Measurements from ENCODE around the gene FSD1L. TPM values are rescaled to one million over a fixed set of nuclear protein-coding genes. Genes with fewer than 3 reads are reported as not detected.

The FSD1L gene
- total RNA-seq, 4 donors from 2014 or later: 8.5 to 19.6 (median 12.4) TPM

DNA sequence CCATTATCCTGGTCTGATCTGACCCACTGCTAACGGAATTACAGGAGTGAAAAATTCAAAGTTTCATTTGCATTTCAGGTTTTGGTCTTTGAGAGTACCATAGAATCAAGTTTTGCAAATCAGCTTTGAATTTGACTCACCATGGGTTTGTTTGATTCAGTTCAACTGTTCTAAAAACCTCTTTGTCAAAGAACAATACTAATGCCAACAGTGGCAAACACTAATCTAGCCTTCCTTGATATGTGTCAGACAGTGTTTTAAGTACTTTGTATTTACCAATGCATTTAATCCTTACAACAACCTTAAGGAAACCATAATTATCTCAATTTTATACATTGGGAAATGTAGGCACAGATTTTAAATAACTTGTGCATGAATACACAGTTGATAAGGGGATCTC, 10.1 kb upstream of the FSD1L start:
- ATAC-seq (no peak), DNase-seq (no peak)
- H3K4me3 ChIP-seq: no peak overlapping the region
- H3K9me3 ChIP-seq: no peaks in the 10 kb centered on the region
- H3K36me3 ChIP-seq: no peaks in the 10 kb centered on the region
- H3K27me3 ChIP-seq: no peaks in the 10 kb centered on the region
- TF ChIP-seq, protein P1, sequence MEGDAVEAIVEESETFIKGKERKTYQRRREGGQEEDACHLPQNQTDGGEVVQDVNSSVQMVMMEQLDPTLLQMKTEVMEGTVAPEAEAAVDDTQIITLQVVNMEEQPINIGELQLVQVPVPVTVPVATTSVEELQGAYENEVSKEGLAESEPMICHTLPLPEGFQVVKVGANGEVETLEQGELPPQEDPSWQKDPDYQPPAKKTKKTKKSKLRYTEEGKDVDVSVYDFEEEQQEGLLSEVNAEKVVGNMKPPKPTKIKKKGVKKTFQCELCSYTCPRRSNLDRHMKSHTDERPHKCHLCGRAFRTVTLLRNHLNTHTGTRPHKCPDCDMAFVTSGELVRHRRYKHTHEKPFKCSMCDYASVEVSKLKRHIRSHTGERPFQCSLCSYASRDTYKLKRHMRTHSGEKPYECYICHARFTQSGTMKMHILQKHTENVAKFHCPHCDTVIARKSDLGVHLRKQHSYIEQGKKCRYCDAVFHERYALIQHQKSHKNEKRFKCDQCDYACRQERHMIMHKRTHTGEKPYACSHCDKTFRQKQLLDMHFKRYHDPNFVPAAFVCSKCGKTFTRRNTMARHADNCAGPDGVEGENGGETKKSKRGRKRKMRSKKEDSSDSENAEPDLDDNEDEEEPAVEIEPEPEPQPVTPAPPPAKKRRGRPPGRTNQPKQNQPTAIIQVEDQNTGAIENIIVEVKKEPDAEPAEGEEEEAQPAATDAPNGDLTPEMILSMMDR (IDR thresholded peaks at IDR 0.05 in 4 of 5, conservative IDR thresholded peaks at IDR 0.05 in 1 of 5): no peak
- no peak for TF ChIP-seq POLR2A (IDR thresholded peaks at IDR 0.05)
- peak overlapping the region; percentile 78 to 95 (median 93) for H3K27ac ChIP-seq
- in situ Hi-C loops (cut with MboI; ENCODE audit: low sequenced_read_pairs in 4 of 4): loop anchor here in 2 of 4 donors (25.0 kb wide), 2 partner anchors 250 to 275 kb away; partner anchors contain the start of gene TMEM38B (in 1 of the 2)
- intact Hi-C loops (cut with DNase I; ENCODE audit: low total_unique reads): no loop called here
- peaks cover 52 to 56% of the 10 kb centered on the region in 2 donors for H3K4me1 ChIP-seq

DNA sequence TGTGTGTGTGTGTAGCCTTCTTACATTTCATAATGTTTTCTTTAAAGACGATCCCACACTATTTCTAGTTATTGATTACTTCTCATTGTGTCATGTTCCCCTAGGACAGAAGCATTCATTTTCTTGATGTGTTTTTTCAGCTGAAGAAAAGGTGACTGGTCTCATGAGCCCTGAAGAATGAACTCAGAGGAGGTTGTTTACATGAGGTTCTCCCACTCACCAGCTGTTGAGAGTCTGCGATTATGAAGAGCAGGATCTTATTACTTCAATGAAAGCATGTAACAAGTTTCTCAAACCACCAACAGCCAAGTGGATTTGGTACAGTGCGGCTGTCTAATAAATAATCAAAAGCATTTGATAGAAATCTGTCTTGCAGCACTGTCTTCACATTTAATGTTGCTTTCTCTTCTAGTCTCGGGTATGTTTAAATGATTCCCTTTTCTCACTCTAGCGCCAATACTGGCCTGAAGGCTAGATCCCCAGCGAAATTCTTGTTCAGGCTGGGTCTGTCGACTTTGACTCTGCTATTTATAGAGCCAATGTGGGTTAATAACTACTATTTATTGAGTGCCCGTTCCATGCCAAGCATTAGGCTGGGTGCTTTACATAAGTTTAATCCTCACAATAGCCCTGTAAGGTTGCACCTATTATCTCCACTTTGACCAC, 9.6 kb upstream of the FSD1L start:
- ATAC-seq (peak; percentile 72 to 84), DNase-seq (peak; percentile 23 to 30)
- peaks cover 52 to 56% of the 10 kb centered on the region in 2 donors for H3K4me1 ChIP-seq
- intact Hi-C loops (cut with DNase I; ENCODE audit: low total_unique reads) (no loop called here), in situ Hi-C loops (cut with MboI; ENCODE audit: low sequenced_read_pairs in 4 of 4) (loop anchor here in 2 of 4 donors (25.0 kb wide), 2 partner anchors 249 to 274 kb away; partner anchors contain the start of gene TMEM38B (in 1 of the 2))
- TF ChIP-seq, protein P1 (IDR thresholded peaks at IDR 0.05 in 4 of 5, conservative IDR thresholded peaks at IDR 0.05 in 1 of 5): no peak
- TF ChIP-seq POLR2A (IDR thresholded peaks at IDR 0.05): peak in 1 of 2 donors; percentile 56
- no peaks in the 10 kb centered on the region for H3K9me3 ChIP-seq
- no peaks in the 10 kb centered on the region for H3K36me3 ChIP-seq
- H3K4me3 ChIP-seq: peak overlapping the region in 2 of 4 donors; percentile 6 to 21
- H3K27ac ChIP-seq: peak overlapping the region; percentile 78 to 95 (median 93)
- no peaks in the 10 kb centered on the region for H3K27me3 ChIP-seq

DNA sequence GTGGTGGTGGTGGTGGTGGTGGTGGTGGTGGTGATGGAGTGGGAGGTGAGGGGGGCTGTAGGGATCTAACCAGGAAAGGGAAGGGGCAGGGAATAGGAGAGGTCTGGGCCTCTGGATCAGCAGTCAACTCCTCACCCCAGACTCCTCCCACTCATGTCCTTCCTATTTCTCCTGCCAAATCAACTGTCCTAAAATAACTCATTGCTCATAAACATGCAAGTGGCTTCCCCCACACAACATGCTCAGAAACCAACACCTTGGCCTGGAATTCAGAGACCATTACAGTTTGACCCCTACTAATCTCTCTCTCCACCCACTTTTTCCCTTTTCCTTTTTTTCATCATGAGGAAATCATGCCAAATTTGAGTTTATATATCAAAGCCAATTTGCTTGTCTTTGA, 8.4 kb upstream of the FSD1L start:
- peaks cover 62 to 63% of the 10 kb centered on the region in 2 donors for H3K4me1 ChIP-seq
- no peak overlapping the region for H3K4me3 ChIP-seq
- DNase-seq (peak; percentile 56 to 68), ATAC-seq (peak; percentile 71 to 88)
- peak in 1 of 2 donors; percentile 8 for TF ChIP-seq POLR2A (IDR thresholded peaks at IDR 0.05)
- TF ChIP-seq, protein P1 (IDR thresholded peaks at IDR 0.05 in 4 of 5, conservative IDR thresholded peaks at IDR 0.05 in 1 of 5): no peak
- in situ Hi-C loops (cut with MboI; ENCODE audit: low sequenced_read_pairs in 4 of 4): loop anchor here in 2 of 4 donors (25.0 kb wide), 2 partner anchors 248 to 273 kb away; partner anchors contain the start of gene TMEM38B (in 1 of the 2)
- H3K27me3 ChIP-seq: no peaks in the 10 kb centered on the region
- no peaks in the 10 kb centered on the region for H3K9me3 ChIP-seq
- H3K27ac ChIP-seq: peak overlapping the region; percentile 78 to 95 (median 93)
- intact Hi-C loops (cut with DNase I; ENCODE audit: low total_unique reads): no loop called here
- no peaks in the 10 kb centered on the region for H3K36me3 ChIP-seq

DNA sequence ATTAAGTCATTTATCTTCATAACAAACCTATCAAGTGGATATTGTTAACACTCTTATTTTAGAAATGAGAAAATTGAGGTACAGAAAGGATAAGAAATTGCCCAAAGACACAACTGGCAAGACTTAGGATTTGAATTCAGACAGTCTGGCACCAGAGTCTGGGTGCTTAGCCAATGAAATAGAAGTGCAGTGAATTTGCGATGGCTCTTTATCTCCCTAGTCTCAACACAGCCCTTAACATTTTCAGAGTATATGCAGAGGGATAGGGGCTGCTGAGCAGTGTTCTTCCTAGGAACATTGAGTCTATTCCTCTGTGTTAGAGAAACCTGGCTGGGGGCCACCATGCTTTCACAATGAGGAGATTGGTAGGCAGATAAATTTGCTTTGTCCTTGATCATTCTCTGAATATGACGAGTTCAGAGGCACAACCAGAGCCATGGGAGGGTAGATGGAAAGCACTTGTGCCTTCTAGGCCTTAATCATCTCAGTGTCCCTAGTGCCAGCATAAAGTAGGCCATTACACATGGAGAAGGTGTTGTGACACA, 6.1 kb upstream of the FSD1L start:
- H3K36me3 ChIP-seq: no peaks in the 10 kb centered on the region
- H3K27ac ChIP-seq: peak overlapping the region; percentile 91 to 95 (median 94)
- H3K4me1 ChIP-seq: peaks cover 77 to 79% of the 10 kb centered on the region in 2 donors
- ATAC-seq (no peak), DNase-seq (peak in 1 of 2 donors; percentile 44)
- H3K4me3 ChIP-seq: no peak overlapping the region
- TF ChIP-seq, protein P1 (IDR thresholded peaks at IDR 0.05 in 4 of 5, conservative IDR thresholded peaks at IDR 0.05 in 1 of 5): no peak
- no peak for TF ChIP-seq POLR2A (IDR thresholded peaks at IDR 0.05)
- no peaks in the 10 kb centered on the region for H3K27me3 ChIP-seq
- intact Hi-C loops (cut with DNase I; ENCODE audit: low total_unique reads) (loop anchor here (10.0 kb wide), 2 partner anchors 113 to 447 kb away; partner anchors contain the start of gene FKTN), in situ Hi-C loops (cut with MboI; ENCODE audit: low sequenced_read_pairs in 4 of 4) (loop anchor here in 2 of 4 donors (25.0 kb wide), 2 partner anchors 246 to 271 kb away; partner anchors contain the start of gene TMEM38B (in 1 of the 2))
- H3K9me3 ChIP-seq: no peaks in the 10 kb centered on the region
